Ramos (cell line): ENCODE measurements around the gene SRCAP.

ENCODE experiments used
- in situ Hi-C: fragments of 300-500 bp; cut with MboI; formaldehyde crosslinking; loops from one replicate; pipeline ENCODE4 v1.14.3; 2022; ENCODE audit warnings: low sequenced_read_pairs; ENCODE audit not compliant: unreplicated experiment

The SRCAP gene

GRCh38 chr16:30662449-30662848, 36.5 kb upstream of the SRCAP start:
- in situ Hi-C loops = loop anchor here (10.0 kb wide), 1 partner anchor 72 kb away; no protein-coding TSS in a partner anchor

DNA sequence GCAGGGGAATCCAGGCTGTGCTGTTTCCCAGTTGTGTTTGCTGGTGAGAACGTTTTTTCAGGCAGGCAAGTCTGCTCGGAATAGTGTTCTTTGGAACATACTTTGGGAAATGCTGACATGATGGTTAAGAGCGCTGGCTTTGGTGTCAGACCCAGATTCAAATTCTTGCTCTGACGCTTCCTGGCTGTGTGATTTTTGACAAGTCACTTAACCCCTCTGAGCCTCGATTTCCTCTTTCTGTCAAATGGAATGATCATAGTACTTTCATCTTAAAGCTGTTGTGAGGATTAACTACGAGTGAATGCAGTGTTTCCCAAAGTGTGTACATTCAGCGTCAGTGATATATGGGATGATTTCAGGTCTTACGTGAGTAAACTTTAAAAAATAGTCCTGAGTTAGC, 35.9 kb upstream of the SRCAP start:
- in situ Hi-C loops = loop anchor here (10.0 kb wide), 1 partner anchor 72 kb away; no protein-coding TSS in a partner anchor

DNA sequence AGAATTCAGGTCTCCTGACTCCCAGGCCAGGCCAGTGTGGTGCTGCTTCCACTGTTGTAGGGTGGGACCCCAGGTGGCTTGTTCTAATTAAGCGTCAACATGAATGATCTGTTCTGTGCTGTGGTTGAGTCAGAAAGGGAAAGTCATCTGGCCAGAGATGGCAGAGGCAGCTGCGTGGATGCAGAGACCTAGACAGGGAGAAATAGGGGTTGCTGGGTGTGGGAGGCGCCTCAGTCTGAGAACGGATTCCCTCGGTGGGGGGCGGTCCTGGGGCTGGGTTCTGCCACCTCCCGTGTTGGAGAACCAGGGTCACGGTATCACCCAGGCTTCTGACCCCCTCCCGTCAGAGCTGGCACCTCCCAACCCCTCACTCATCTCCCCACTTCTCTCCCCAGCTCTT, 35.2 kb upstream of the SRCAP start:
- in situ Hi-C loops = loop anchor here (10.0 kb wide), 1 partner anchor 71 kb away; no protein-coding TSS in a partner anchor

DNA sequence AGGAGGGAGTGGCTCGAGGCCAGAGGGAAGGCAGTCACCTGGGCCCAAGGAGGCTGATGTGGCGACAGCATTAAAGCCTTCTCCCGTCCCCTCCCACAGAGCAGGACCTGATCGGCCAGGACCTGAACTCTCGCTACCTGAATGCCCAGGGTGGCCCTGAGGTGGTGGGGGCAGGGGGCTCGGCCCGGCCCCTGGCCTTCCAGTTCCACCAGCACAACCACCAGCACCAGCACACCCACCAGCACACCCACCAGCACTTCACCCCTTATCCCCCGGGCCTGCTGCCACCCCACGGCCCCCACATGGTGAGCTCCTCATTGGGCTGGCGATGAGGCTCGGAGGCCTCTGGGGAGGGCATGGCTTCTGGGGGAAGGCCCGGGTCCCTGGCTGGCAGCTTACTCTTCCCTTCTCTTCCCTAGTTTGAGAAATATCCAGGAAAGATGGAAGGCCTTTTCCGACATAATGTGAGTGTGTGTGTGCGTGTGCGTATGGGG, 34.3 kb upstream of the SRCAP start:
- in situ Hi-C loops = loop anchor here (10.0 kb wide), 1 partner anchor 70 kb away; no protein-coding TSS in a partner anchor

- in situ Hi-C loops = loop anchor here (10.0 kb wide), 1 partner anchor 70 kb away; no protein-coding TSS in a partner anchor
Measured at GRCh38 chr16:30665155-30665829, 33.7 kb upstream of the SRCAP start.

DNA sequence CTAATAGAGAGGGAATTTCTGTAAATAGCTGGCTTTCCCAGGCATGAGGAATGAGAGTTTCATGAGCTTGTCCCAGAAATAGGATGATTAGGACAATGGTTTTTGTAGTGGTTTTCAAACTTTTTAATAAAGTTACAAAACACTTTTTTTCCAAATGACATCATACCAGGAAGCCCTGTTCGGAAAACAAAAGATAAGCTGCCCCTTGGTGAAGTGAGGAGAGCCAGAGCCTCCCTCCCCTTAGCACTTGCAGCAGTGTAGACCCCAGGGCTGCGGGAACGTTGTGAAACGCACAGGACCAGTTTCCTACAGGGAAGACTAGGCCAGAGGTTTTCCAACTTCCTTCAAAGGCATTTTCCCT, 33.2 kb upstream of the SRCAP start:
- in situ Hi-C loops = loop anchor here (10.0 kb wide), 1 partner anchor 69 kb away; no protein-coding TSS in a partner anchor

- in situ Hi-C loops = loop anchor here (10.0 kb wide), 1 partner anchor 68 kb away; no protein-coding TSS in a partner anchor
Measured at GRCh38 chr16:30666681-30667080, 32.3 kb upstream of the SRCAP start.

DNA sequence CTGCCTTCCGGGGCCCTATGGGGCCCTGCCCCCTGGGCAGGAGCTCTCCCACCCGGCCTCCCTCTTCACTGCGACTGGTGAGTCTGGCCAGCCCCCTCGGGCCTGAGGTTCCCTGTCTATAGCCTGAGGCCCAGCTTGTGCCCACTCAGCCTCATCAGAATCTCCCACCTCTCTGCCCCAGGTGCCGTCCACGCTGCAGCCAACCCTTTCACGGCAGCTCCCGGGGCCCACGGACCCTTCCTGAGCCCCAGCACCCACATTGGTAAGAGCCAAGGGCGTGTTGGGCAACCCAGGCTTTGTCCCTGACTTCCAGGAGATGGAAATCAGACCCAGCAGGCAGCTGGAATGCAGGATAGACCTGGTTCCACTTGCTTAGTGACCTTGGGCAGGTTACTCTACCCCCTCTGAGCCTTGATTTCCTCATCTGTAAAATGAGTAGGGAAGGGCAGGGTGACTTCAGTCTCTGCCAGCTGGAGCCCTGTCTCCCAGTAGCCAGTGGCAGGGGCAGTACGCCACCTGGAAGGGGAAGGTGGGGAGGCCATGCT, 31.5 kb upstream of the SRCAP start:
- in situ Hi-C loops = loop anchor here (10.0 kb wide), 1 partner anchor 67 kb away; no protein-coding TSS in a partner anchor

GRCh38 chr16:30668393-30668792, 30.6 kb upstream of the SRCAP start:
- in situ Hi-C loops = loop anchor here (10.0 kb wide), 1 partner anchor 66 kb away; no protein-coding TSS in a partner anchor

DNA sequence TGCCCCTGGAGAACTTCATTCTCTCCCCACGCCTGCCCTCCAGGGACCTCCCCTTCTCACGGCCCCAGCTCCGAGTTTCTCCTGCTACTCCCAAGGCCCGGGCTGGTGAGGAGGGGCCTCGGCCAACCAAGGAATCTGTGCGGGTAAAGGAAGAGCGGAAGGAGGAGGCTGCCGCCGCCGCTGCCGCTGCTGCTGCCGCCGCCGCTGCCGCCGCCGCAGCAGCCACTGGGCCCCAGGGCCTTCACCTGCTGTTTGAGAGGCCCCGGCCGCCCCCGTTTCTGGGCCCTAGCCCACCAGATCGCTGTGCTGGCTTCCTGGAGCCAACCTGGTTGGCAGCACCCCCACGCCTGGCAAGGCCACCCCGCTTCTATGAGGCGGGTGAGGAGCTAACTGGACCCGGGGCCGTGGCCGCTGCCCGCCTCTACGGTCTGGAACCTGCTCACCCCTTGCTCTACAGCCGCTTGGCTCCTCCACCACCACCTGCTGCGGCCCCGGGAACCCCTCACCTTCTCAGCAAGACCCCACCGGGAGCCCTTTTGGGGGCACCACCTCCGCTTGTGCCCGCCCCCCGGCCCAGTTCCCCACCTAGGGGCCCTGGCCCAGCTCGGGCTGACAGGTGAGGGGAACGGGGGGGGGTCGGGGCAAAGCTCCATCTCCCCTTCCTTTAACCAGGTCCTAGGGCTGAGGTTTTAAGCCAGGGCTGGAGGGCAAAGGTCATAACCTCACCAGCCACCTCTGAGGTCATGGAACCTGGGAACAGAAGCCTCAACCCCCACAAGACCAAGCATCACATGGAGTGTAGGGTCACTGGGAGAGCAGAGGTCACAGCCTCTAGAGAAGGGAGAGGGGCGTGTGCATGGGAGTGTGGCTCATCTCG, 29.7 kb upstream of the SRCAP start:
- in situ Hi-C loops = loop anchor here (10.0 kb wide), 1 partner anchor 66 kb away; no protein-coding TSS in a partner anchor

DNA sequence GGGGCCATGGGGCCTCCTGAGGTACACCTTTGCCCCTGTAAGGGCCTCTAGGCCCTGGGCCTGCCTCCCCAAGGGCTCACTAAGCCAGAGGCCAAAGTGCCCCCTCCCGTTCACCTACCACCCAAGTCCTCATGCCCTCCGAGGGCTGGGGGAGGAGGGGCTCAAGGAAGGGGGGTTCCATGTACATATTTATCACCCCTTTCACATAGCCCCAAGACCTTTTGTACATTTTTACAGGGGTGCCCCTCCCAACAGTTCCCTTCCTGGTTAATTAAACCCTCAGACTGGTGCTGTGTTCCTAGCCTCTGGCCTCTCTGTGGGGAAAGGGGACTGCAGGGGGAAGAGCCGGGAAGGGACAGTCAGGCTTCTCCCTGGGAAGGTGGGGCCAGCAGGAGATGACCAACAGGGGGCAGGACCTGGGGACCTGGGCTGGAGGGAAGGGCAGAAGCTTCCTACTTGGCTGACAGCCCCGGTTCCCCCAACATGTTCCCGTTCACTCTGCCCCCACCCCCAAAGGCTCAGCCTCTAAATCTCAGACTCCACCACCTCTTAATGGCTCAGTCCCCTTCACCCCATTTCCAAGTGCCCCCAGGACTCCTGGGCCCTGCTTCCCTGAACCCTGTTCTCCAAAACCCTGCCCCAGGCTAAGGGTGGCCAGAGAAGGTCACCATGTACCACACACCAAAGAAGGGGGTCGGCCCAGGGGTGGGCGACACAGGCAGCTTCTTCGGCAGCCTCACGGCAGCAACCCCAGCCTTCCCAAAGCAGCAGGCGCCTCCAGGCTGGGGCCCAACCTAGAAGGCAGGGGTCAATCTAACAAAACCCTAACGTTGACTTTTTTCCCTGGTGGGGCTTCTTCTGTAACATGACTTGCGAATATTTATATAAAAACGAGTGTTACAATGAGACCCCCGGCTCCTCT, 28.8 kb upstream of the SRCAP start:
- in situ Hi-C loops = loop anchor here (10.0 kb wide), 2 partner anchors 55 to 65 kb away; partner anchors contain the start of gene ZNF689

DNA sequence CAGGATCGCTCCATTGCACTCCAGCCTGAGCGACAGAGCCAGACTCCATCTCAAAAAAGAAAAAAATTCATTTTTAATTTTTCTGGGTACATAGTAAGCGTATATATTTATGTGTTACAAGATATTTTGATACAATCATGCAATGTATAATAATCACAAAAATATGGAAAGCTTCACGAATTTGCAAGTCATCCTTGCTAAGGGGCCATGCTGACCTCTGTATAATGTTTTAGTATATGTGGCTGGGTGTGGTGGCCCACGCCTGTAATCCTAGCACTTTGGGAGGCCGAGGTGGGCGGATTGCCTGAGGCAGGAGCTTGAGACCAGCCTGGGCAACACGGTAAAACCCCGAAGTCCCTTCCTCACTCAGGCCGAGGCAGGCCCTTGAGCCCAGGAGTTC, 23.8 kb upstream of the SRCAP start:
- in situ Hi-C loops = loop anchor here (10.0 kb wide), 1 partner anchor 60 kb away; the partner anchor contains the start of gene ZNF689

- in situ Hi-C loops = loop anchor here (10.0 kb wide), 1 partner anchor 63 kb away; the partner anchor contains the start of gene ZNF689
Measured at GRCh38 chr16:30677931-30678585, 20.9 kb upstream of the SRCAP start.

GRCh38 chr16:30678586-30678970, 20.4 kb upstream of the SRCAP start:
- in situ Hi-C loops = loop anchor here (10.0 kb wide), 1 partner anchor 64 kb away; the partner anchor contains the start of gene ZNF689

- in situ Hi-C loops = no loop called here
Measured at GRCh38 chr16:30680326-30680725, 18.6 kb upstream of the SRCAP start.

GRCh38 chr16:30688701-30689100, 10.3 kb upstream of the SRCAP start:
- in situ Hi-C loops = loop anchor here (5.0 kb wide), 1 partner anchor 44 kb away; no protein-coding TSS in a partner anchor

- in situ Hi-C loops = loop anchor here (5.0 kb wide), 1 partner anchor 75 kb away; no protein-coding TSS in a partner anchor
Measured at GRCh38 chr16:30691907-30692306, 7.1 kb upstream of the SRCAP start.

GRCh38 chr16:30692396-30693064, 6.4 kb upstream of the SRCAP start:
- in situ Hi-C loops = loop anchor here (5.0 kb wide), 1 partner anchor 75 kb away; no protein-coding TSS in a partner anchor
